Activated CD4-positive, alpha-beta memory T cell treated with anti-CD3 and anti-CD28 coated beads for 36 hours (primary cell): ENCODE measurements around the gene TMEM123. TPM values are rescaled to one million over a fixed set of nuclear protein-coding genes. Genes with fewer than 3 reads are reported as not detected.
A peak's percentile ranks its signal among the peaks of the same experiment; 100 is the strongest.

ENCODE experiments used
- CTCF ChIA-PET: fragments of 350-600 bp; sonication (Branson Sonifier 250); formaldehyde crosslinking; loops from one replicate; lab custom pipeline; 2021; ENCODE audit warnings: antibody characterized with exemption, inconsistent platforms; lab: Charles Lee
- POLR2A ChIA-PET: fragments of 350-600 bp; sonication (Branson Sonifier 250); formaldehyde crosslinking; loops from one replicate; lab custom pipeline; 2021; ENCODE audit warnings: antibody characterized with exemption; lab: Charles Lee
- DNase-seq: peaks from one replicate; pipeline ENCODE4 v3.0.0-alpha.2; 2020
- H3K27ac Mint-ChIP-seq: one replicate; pipeline ENCODE4 v1.8.0; 2021; ENCODE audit warnings: mixed read lengths
- H3K27me3 Mint-ChIP-seq: one replicate; pipeline ENCODE4 v1.8.0; 2021; ENCODE audit warnings: mixed read lengths
- H3K36me3 Mint-ChIP-seq: one replicate; pipeline ENCODE4 v1.8.0; 2021; ENCODE audit warnings: mixed read lengths
- H3K4me1 Mint-ChIP-seq: one replicate; pipeline ENCODE4 v1.8.0; 2021; ENCODE audit warnings: low read depth, mixed read lengths
- H3K4me3 Mint-ChIP-seq: one replicate; pipeline ENCODE4 v1.8.0; 2021; ENCODE audit warnings: mild to moderate bottlenecking, mixed read lengths
- H3K9me3 Mint-ChIP-seq: one replicate; pipeline ENCODE4 v1.8.0; 2021; ENCODE audit warnings: mixed read lengths
- intact Hi-C: fragments of 100-400 bp; cut with micrococcal nuclease; formaldehyde crosslinking; loops from one replicate; pipeline ENCODE4 v1.15.1; 2023
- total RNA-seq, 2 experiments: library from RNA; stranded (reverse); gene quantifications; one replicate each; pipeline ENCODE4 v1.2.3, GENCODE V29; 2021

The TMEM123 gene
- total RNA-seq, 2 experiments from 2014 or later: 175 to 180 TPM

GRCh38 chr11:102458548-102458947 is 6.0 kb upstream of the TMEM123 start:
- DNase-seq: no peak
- H3K36me3 Mint-ChIP-seq: no peaks in the 10 kb centered on the region
- intact Hi-C loops: no loop called here
- CTCF ChIA-PET: interaction anchor here (0.6 to 3.5 kb wide), 2 partner anchors 68 to 162 kb away, joined by 3 to 16 read pairs; no protein-coding TSS in a partner anchor
- H3K4me3 Mint-ChIP-seq: no peak overlapping the region
- H3K27ac Mint-ChIP-seq: no peak overlapping the region
- H3K4me1 Mint-ChIP-seq: peaks cover 62% of the 10 kb centered on the region
- POLR2A ChIA-PET: no interaction called here
- H3K27me3 Mint-ChIP-seq: no peaks in the 10 kb centered on the region
- H3K9me3 Mint-ChIP-seq: no peaks in the 10 kb centered on the region

- Mint-ChIP-seq H3K27ac (peak overlapping the region; percentile 12), H3K4me3 (no peak overlapping the region), H3K36me3 (peaks cover 2% of the 10 kb centered on the region), H3K9me3 (no peaks in the 10 kb centered on the region), H3K27me3 (no peaks in the 10 kb centered on the region), H3K4me1 (peaks cover 67% of the 10 kb centered on the region)
- POLR2A ChIA-PET: interaction anchor here (2.0 kb wide), 1 partner anchor 41 kb away, joined by 6 read pairs; no protein-coding TSS in a partner anchor
- no peak for DNase-seq
- CTCF ChIA-PET: interaction anchor here (1.1 to 3.5 kb wide), 2 partner anchors 67 to 116 kb away, joined by 7 to 16 read pairs; no protein-coding TSS in a partner anchor
- intact Hi-C loops: no loop called here
Observed at GRCh38 chr11:102457865-102458264, 5.3 kb upstream of the TMEM123 start.

- peaks cover 3% of the 10 kb centered on the region for H3K36me3 Mint-ChIP-seq
- CTCF ChIA-PET: interaction anchor here (1.1 to 3.5 kb wide), 2 partner anchors 66 to 115 kb away, joined by 7 to 16 read pairs; no protein-coding TSS in a partner anchor
- H3K9me3 Mint-ChIP-seq: no peaks in the 10 kb centered on the region
- peak overlapping the region; percentile 12 for H3K27ac Mint-ChIP-seq
- POLR2A ChIA-PET: interaction anchor here (2.0 kb wide), 1 partner anchor 40 kb away, joined by 6 read pairs; no protein-coding TSS in a partner anchor
- peaks cover 65% of the 10 kb centered on the region for H3K4me1 Mint-ChIP-seq
- no peak for DNase-seq
- intact Hi-C loops: no loop called here
- no peaks in the 10 kb centered on the region for H3K27me3 Mint-ChIP-seq
- no peak overlapping the region for H3K4me3 Mint-ChIP-seq
Observed at GRCh38 chr11:102457056-102457677, 4.6 kb upstream of the TMEM123 start.

- Mint-ChIP-seq H3K9me3 (no peaks in the 10 kb centered on the region), H3K36me3 (peaks cover 10% of the 10 kb centered on the region), H3K27me3 (no peaks in the 10 kb centered on the region), H3K4me3 (no peak overlapping the region), H3K27ac (no peak overlapping the region), H3K4me1 (peaks cover 65% of the 10 kb centered on the region)
- ChIA-PET POLR2A (interaction anchor here (2.0 kb wide), 1 partner anchor 40 kb away, joined by 6 read pairs; no protein-coding TSS in a partner anchor), CTCF (interaction anchor here (3.5 kb wide), 1 partner anchor 66 kb away, joined by 16 read pairs; no protein-coding TSS in a partner anchor)
- DNase-seq: no peak
- intact Hi-C loops: no loop called here
Observed at GRCh38 chr11:102456381-102456780, 3.8 kb upstream of the TMEM123 start.

- Mint-ChIP-seq H3K36me3 (peaks cover 17% of the 10 kb centered on the region), H3K27me3 (no peaks in the 10 kb centered on the region), H3K27ac (peak overlapping the region; percentile 96), H3K4me1 (peaks cover 75% of the 10 kb centered on the region), H3K4me3 (no peak overlapping the region), H3K9me3 (no peaks in the 10 kb centered on the region)
- ChIA-PET CTCF (interaction anchor here (0.9 to 1.5 kb wide), 6 partner anchors 10 to 160 kb away, joined by 3 to 5 read pairs (median 4); no protein-coding TSS in a partner anchor), POLR2A (no interaction called here)
- DNase-seq: no peak
- intact Hi-C loops: loop anchor here (2.0 kb wide), 1 partner anchor 23 kb away; no protein-coding TSS in a partner anchor
Observed at GRCh38 chr11:102453921-102454320, 1.4 kb upstream of the TMEM123 start.

GRCh38 chr11:102453302-102453695 is 734 bp upstream of the TMEM123 start:
- ChIA-PET POLR2A (no interaction called here), CTCF (interaction anchor here (0.9 to 1.5 kb wide), 7 partner anchors 10 to 159 kb away, joined by 3 to 5 read pairs (median 4); no protein-coding TSS in a partner anchor)
- Mint-ChIP-seq H3K4me3 (peak overlapping the region; percentile 89), H3K27ac (peak overlapping the region; percentile 96), H3K4me1 (peaks cover 75% of the 10 kb centered on the region), H3K36me3 (peaks cover 23% of the 10 kb centered on the region), H3K9me3 (no peaks in the 10 kb centered on the region), H3K27me3 (no peaks in the 10 kb centered on the region)
- intact Hi-C loops: loop anchor here (2.0 kb wide), 1 partner anchor 24 kb away; no protein-coding TSS in a partner anchor
- no peak for DNase-seq

- no peaks in the 10 kb centered on the region for H3K9me3 Mint-ChIP-seq
- DNase-seq: peak; percentile 86
- intact Hi-C loops: loop anchor here (1.0 to 2.0 kb wide), 9 partner anchors 22 to 164 kb away; partner anchors contain the start of genes BIRC2 and BIRC3
- H3K27me3 Mint-ChIP-seq: no peaks in the 10 kb centered on the region
- ChIA-PET CTCF (interaction anchor here (0.7 to 2.1 kb wide), 16 partner anchors 11 to 215 kb away, joined by 3 to 15 read pairs (median 5); no protein-coding TSS in a partner anchor), POLR2A (interaction anchor here (0.7 to 1.1 kb wide), 9 partner anchors 21 to 134 kb away, joined by 3 to 7 read pairs (median 4); partner anchors contain the start of gene BIRC2)
- H3K27ac Mint-ChIP-seq: peak overlapping the region; percentile 96
- H3K36me3 Mint-ChIP-seq: peaks cover 37% of the 10 kb centered on the region
- H3K4me3 Mint-ChIP-seq: peak overlapping the region; percentile 84
- H3K4me1 Mint-ChIP-seq: peaks cover 75% of the 10 kb centered on the region
Observed at GRCh38 chr11:102451681-102452460, 694 bp downstream of the TMEM123 start.

GRCh38 chr11:102451041-102451680 is 1.4 kb downstream of the TMEM123 start:
- Mint-ChIP-seq H3K27ac (peak overlapping the region; percentile 96), H3K36me3 (peaks cover 44% of the 10 kb centered on the region), H3K27me3 (no peaks in the 10 kb centered on the region), H3K4me1 (peaks cover 76% of the 10 kb centered on the region), H3K9me3 (no peaks in the 10 kb centered on the region), H3K4me3 (peak overlapping the region; percentile 84)
- ChIA-PET POLR2A (interaction anchor here (0.7 to 1.1 kb wide), 8 partner anchors 21 to 133 kb away, joined by 3 to 7 read pairs (median 4); partner anchors contain the start of gene BIRC2), CTCF (interaction anchor here (0.7 to 2.1 kb wide), 16 partner anchors 11 to 216 kb away, joined by 3 to 15 read pairs (median 5); no protein-coding TSS in a partner anchor)
- no peak for DNase-seq
- intact Hi-C loops: loop anchor here (1.0 kb wide), 6 partner anchors 21 to 163 kb away; partner anchors contain the start of genes BIRC2 and BIRC3

GRCh38 chr11:102449651-102450570 is 2.7 kb downstream of the TMEM123 start:
- Mint-ChIP-seq H3K36me3 (peaks cover 57% of the 10 kb centered on the region), H3K27me3 (no peaks in the 10 kb centered on the region), H3K4me1 (peaks cover 77% of the 10 kb centered on the region), H3K9me3 (peaks cover 1% of the 10 kb centered on the region), H3K27ac (peak overlapping the region; percentile 96), H3K4me3 (peak overlapping the region; percentile 84)
- ChIA-PET CTCF (interaction anchor here (1.2 to 2.1 kb wide), 4 partner anchors 20 to 156 kb away, joined by 3 to 11 read pairs (median 6); no protein-coding TSS in a partner anchor), POLR2A (interaction anchor here (1.3 kb wide), 1 partner anchor 36 kb away, joined by 4 read pairs; no protein-coding TSS in a partner anchor)
- intact Hi-C loops: no loop called here
- DNase-seq: no peak

GRCh38 chr11:102448869-102449224 is 3.7 kb downstream of the TMEM123 start:
- peaks cover 73% of the 10 kb centered on the region for H3K4me1 Mint-ChIP-seq
- intact Hi-C loops: no loop called here
- POLR2A ChIA-PET: no interaction called here
- H3K4me3 Mint-ChIP-seq: peak overlapping the region; percentile 33
- no peaks in the 10 kb centered on the region for H3K27me3 Mint-ChIP-seq
- DNase-seq: no peak
- CTCF ChIA-PET: interaction anchor here (0.8 to 0.9 kb wide), 2 partner anchors 58 to 59 kb away, joined by 3 read pairs; no protein-coding TSS in a partner anchor
- peaks cover 65% of the 10 kb centered on the region for H3K36me3 Mint-ChIP-seq
- peak overlapping the region; percentile 96 for H3K27ac Mint-ChIP-seq
- H3K9me3 Mint-ChIP-seq: peaks cover 9% of the 10 kb centered on the region
